HG03045 (cell line): ENCODE measurements around the gene DSC3.
"Not testable (repeated sequence)": the region's sequence is repeated elsewhere in the genome, so short reads cannot be mapped to it uniquely, and the experiment has no call there.

Experiments
- ATAC-seq: cut with Tn5 transposase; IDR thresholded peaks from one replicate; pipeline ENCODE4 v1.9.1; 2021; ENCODE audit warnings: mild to moderate bottlenecking, moderate library complexity; ENCODE audit not compliant: unreplicated experiment

Gene DSC3

GRCh38 chr18:31041271-31042083, 1.1 kb downstream of the DSC3 start:
- ATAC-seq, result no peak

GRCh38 chr18:31040686-31041270, 1.8 kb downstream of the DSC3 start:
- no peak for ATAC-seq

- ATAC-seq, result no peak
Observed at GRCh38 chr18:31039426-31039825, 3.1 kb downstream of the DSC3 start.

- ATAC-seq, result not testable (repeated sequence)
Observed at GRCh38 chr18:31037686-31038085, 4.9 kb downstream of the DSC3 start.

- no peak for ATAC-seq
Observed at GRCh38 chr18:31034541-31034940, 8.0 kb downstream of the DSC3 start.

- no peak for ATAC-seq
Observed at GRCh38 chr18:31030574-31031278, 11.8 kb downstream of the DSC3 start.

GRCh38 chr18:31015715-31016434, 26.7 kb downstream of the DSC3 start:
- ATAC-seq, result no peak

GRCh38 chr18:31011455-31011854, 31.1 kb downstream of the DSC3 start:
- ATAC-seq, result not testable (repeated sequence)

- no peak for ATAC-seq
Observed at GRCh38 chr18:31010601-31011000, 31.9 kb downstream of the DSC3 start.

GRCh38 chr18:30999887-31000628, 42.5 kb downstream of the DSC3 start:
- no peak for ATAC-seq

- no peak for ATAC-seq
Observed at GRCh38 chr18:30999186-30999585, 43.4 kb downstream of the DSC3 start.

GRCh38 chr18:30997223-30997622, 45.3 kb downstream of the DSC3 start:
- ATAC-seq, result no peak

- no peak for ATAC-seq
Observed at GRCh38 chr18:30992231-30992630, 50.3 kb downstream of the DSC3 start.

- ATAC-seq, result no peak
Observed at GRCh38 chr18:30991397-30991796, 51.1 kb downstream of the DSC3 start.

- no peak for ATAC-seq
Observed at GRCh38 chr18:30989141-30989540, 53.4 kb downstream of the DSC3 start.

- ATAC-seq, result no peak
Observed at GRCh38 chr18:30988440-30988839, 54.1 kb downstream of the DSC3 start.

GRCh38 chr18:30987467-30988241, 54.9 kb downstream of the DSC3 start:
- no peak for ATAC-seq

- no peak for ATAC-seq
Observed at GRCh38 chr18:30985753-30986152, 56.8 kb downstream of the DSC3 start.

GRCh38 chr18:30982285-30982992, 60.1 kb downstream of the DSC3 start:
- ATAC-seq, result no peak
